HG02884 (cell line): ENCODE measurements around the gene KRTAP19-7.

Experiments used
- ATAC-seq: cut with Tn5 transposase; IDR thresholded peaks from one replicate; pipeline ENCODE4 v1.9.1; 2021; ENCODE audit warnings: mild to moderate bottlenecking, moderate library complexity; ENCODE audit not compliant: unreplicated experiment

KRTAP19-7 gene, protein sequence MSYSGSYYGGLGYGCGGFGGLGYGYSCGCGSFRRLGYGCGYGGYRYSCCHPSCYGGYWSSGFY

DNA sequence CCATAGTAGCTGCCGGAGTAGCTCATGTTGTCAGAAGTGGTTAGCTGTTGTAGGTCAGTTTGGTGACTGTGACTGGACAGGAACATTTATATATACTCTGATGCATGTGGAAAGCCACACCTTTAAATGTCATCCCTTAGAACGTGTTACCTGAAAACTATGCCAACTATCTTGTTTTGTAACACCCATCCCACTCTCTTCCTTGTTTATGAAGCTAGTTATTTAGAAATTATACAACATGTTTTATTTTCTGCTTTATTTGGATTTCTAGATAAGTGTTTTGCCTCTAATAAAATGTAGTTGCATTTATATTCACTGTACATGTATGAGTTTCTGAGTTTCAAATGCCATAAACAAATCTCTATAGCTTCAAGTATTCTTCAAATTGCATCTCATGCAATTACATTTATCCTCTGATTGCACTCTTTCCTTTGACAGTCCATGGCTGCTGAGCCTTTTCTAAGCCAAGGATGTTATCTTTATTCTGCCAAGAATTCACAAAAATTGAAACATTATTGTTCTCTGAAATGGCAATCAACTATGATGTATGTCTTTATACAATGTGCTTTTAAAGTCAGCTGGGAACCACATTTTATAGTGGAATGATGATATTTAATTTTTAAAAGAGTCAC, at the start of gene KRTAP19-7:
Gene KRTAP19-7 (minus strand): TSS at position 51 of the 632 bp plus-strand sequence. CDS start 25 bp downstream, at position 26.
- ATAC-seq: no peak

DNA sequence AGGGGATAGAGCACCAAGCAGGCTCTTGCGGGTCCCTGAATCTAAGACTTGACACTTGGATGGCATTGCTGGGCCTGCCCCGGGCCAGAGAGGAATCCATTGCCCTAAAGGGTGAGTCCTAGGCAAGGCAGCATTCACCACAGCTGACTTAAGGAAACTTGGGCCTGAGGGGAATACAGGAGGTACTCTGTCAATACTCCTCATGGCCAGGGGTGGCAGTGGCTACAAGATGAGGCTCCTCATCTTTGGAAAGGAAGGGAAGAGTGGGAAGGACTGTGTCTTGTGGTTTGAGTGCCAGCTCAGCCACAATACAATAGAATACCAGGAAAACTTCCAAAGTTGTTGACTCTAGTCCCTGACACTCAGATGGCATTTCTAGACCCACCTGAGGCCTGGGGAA, 44.9 kb upstream of the KRTAP19-7 start:
- no peak for ATAC-seq

DNA sequence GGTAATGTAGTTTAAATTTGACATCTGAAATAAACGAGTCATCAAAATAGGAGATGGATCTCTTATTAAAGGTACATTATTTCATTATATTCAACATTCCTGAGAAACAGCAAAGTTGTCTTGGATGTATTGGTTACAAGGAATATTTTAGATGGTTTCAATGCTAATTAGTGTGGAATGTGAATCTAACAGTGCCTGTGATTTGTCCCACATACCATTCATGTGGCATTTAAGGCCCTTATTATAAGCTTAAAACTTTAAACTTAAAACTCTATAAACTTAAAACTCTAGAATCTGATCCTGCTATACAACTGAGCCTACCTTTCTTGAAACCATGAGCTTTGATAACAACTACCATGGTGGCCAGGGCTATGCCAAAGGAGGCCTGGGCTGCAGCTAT, 39.7 kb upstream of the KRTAP19-7 start, which contains the start of gene KRTAP22-1:
Gene KRTAP22-1 (plus strand): TSS at position 301 of the 400 bp plus-strand sequence.
- no peak for ATAC-seq

DNA sequence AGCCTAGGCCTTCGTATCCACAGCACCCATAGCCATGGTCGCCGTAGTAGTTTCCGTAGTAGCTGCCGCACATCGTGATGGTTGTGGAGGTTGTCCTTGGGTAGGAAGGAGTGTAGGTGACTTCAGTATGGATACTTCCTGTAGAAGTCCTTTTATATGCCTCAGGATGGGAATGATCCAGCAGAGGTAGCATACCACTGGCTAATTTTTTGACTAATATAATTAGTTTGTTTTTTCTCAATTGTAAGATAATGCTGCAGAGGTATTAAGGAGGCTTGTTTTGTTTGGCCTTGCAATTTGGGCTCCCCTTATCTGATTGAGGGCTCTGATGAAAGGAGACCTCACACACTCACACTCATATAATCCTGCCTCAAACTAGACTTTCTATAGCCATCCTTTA, 37.7 kb upstream of the KRTAP19-7 start, which contains the start of gene KRTAP6-2:
Gene KRTAP6-2 (minus strand): TSS at position 101 of the 400 bp plus-strand sequence. CDS start 28 bp downstream, at position 73.
- no peak for ATAC-seq

DNA sequence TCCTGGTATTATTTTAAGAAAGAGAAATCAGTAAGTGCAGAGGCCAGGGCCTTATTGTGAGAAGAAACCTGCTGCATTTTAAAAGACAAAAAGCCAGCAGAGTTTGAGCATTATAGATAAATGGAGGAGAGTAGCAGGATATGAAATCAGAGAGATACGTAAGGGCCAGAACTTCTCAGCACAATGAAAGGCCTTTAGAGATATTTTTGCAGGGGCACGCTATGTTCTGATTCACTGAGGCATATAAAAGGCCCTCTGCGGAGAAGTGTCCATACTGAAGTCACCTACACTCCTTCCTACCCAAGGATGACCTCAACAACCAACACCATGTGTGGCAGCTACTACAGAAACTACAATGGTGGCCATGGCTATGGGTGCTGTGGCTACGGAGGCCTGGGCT, 31.0 kb upstream of the KRTAP19-7 start, which contains the start of gene KRTAP6-3:
Gene KRTAP6-3 (plus strand): TSS at position 301 of the 400 bp plus-strand sequence. CDS start 6 bp downstream, at position 307.
- no peak for ATAC-seq

DNA sequence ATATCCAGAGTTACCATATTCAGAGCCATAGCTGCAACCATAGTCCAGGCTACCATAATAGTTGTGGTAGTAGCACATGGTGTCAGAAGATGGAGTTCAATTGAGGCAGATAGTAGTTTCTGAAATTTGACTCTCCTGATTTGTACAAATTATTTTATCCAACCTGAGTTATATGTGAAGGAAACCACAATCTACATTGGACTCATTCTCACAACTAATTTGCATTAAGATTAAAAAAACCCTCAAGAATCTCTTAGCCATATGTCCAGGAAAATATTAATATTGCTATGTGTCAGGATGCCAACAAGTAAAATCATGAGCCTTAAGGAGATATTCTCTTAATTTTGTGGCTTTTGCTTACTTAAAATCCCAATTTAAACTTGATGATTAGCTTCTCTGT, 29.2 kb upstream of the KRTAP19-7 start, which contains the start of gene KRTAP22-2:
Gene KRTAP22-2 (minus strand): TSS at position 101 of the 400 bp plus-strand sequence.
- no peak for ATAC-seq

DNA sequence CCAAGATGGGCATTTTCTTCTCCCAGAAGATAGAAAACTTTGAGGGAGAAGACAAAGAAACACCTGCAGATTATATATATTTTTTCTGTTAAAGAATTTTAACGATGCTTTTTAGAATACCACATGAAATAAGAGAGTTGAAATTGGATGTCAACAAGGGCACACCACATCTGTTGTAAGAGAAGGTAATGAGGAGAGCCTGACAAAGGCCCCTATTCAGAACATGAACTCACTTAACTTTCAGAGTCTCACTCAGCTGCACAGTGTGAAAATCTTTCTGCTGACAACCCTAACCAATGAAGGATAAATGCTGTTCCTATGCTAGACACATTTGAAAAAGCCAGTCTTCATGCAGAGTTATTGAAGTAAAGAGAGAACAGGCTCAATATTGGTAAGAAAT, 21.8 kb upstream of the KRTAP19-7 start:
- no peak for ATAC-seq

DNA sequence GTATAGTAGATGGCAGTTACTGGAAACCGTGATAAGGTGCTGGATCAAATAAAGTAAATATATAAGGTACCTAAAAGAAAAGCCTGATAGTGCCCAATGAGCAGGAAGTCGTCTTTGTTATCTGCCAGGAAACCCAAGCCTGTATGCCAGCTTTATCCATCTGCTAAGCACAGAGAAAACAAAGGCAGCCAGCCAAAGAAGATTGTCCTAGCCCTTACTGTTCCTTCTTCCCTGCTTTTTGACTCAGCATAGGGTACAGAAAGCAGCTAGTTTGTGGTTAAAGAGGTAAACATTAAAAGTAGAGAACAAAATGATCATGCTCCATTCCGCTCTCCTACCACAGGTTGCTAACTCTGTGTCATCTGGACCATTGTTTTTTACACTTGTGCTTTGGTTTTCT, 19.0 kb upstream of the KRTAP19-7 start:
- ATAC-seq: no peak

DNA sequence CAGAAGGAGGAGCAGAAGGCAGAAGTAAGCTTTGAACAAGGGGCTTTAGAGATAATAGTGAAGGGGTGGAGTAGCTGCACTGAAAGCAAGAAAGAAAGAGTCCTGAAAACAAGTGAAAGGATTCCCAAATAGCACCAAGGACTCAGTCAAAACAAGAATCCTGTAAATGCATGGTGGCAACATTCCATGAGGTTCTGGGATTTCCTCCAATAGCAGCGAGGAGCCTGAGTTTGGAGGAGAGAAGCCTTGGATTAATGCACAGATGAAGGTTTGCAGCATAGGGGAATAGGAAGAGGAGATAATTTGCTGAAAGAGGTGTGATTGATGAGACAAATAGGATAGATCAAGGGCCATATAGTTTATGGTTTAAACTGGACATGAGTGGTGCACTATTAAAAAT, 18.2 kb upstream of the KRTAP19-7 start:
- no peak for ATAC-seq

DNA sequence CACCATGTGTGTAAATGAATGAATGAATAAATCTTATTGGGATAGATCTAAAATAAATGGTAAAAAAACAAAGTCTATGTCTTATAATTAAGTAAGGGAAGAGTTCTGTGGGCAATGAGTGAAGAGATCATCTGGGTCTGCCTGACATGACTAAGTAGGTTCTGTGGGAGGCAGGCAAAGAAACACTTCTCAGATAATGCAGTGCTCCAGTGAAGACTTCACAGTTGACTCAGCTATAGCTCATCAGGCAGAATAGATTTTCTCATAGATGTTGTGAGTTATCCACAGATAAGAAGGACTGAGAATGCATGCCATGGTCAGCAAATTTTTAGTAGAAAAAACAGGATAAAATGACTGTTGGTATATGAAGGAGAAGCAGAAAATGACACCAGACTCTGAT, 16.7 kb upstream of the KRTAP19-7 start:
- ATAC-seq: no peak

DNA sequence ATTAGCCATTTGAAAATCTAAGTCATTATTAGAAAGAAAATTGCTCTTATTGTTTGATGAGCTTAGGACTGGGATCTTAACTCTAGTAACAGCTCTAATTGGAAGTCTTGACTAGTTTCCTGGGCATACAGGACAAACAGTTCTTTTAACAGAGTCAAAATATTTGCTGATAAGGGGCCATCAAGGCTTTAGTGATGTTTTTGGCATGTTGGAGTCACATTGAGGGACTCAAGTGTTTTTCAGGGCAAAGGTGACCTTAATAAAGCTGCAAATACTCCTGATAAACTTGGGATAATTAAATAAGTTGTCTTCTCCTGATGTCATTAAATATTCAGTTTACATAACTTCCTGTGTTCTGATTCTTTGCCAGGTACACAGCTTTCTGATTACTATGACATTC, 6.5 kb upstream of the KRTAP19-7 start:
- no peak for ATAC-seq

DNA sequence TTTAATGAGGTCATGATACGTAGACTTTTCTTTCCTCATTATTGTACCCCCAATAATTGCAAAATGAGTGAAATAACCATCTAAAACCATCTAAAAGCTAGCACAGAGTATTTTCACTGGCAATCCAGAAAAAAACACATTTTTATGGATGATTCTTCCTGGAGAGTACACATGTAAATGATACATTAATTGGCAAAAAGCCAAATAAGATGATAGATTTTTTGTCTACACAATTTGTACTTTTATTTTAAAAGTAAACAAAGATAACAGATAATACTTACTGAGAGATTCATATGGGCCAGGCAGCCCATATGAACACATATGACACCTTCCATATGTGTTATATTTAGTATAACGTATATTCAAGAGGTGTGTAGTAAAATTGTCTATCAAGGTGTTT, 2.5 kb upstream of the KRTAP19-7 start:
- ATAC-seq: no peak

DNA sequence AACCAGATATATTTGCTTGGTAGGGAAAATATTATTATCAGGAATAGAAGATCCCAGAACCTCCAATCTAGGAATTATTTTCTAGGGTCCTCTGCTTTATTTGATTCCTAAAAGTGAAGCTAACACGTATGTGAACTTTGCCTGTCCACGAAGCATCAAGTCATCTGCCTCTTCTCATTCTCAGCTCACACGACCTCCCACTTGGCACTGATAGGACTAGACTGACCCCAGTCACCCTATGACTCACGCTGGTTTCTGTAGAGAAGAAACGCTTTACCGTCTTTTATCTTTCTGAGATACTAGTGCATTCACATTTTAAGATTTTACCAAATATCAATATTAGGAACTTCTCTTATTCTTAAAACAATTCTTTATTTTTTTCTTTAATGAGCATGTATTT, 2.0 kb upstream of the KRTAP19-7 start:
- ATAC-seq: no peak

DNA sequence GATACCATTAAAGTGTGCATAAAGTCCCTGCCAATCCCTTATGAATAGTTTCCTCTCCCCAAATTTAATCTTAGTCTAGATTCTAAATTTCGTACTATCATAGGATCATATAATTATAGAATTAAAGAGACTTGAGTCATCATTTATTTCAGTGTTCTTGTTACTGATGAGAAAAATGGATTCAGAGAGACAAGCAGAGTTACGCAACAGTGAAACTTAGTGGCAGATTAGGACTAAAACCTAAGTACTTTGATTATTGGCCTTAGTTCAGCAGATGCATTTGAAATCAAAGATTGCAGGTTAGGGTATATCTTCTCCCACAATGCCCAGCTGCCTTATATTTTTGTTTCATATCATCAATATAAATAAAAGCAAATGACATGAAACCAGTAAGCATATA, 843 bp upstream of the KRTAP19-7 start:
- ATAC-seq: no peak

DNA sequence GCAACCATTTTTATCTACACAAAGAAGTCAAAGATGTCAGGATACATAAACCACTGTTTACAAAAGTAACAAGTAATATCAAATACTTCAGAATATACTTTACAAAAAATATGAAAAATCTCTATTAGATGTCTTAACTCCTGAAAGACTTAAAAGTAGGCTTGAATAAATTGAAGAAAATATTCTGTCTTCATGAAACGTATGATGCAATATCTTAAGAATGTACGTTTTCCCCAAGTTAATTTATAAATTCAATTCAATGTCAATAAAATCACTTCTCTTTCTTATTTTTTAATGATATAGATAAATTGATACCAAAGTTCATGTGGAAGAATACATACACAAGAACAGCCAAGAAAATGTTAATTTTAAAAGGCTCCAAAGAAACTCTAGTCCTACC, 6.0 kb downstream of the KRTAP19-7 start:
- ATAC-seq: no peak

DNA sequence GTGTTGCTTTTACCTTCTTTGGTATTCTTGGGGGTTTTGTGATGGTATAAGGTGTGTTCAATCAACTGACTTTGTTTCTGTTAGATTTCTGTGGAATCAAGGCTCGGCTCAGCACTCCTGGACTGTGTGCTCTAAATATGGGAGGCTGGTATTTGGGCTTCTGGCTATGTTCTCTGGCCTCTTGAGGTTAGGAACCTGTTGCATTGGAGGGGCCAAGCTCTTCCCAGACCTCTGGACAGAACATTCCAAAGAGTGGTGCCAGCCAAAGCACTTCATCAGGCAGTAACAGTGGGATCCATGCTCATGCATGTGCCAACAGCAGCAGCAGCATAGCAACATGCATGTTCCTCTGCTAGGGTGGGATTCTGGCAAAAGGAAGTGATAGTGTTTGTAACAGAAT, 8.3 kb downstream of the KRTAP19-7 start:
- ATAC-seq: no peak

DNA sequence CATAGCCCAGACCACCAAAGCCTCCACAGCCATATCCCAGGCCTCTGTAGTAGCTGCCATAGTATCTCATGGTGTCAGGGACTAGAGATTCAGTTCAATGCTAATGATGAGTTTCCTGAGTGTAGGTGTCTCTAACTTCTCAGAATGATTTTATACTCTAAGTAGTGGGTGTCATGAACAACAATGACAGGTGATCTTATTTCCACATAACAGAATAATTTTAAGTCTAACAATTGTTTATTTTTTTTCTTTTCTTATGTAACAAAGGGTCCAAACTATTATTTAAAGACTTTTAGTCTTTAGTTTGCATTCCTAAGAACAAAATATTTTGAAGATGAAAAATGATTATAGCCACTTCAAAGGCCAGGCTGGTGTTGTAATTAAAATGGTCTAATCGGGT, 19.4 kb downstream of the KRTAP19-7 start, which contains the start of gene KRTAP19-6:
Gene KRTAP19-6 (minus strand): TSS at position 101 of the 400 bp plus-strand sequence. CDS start 31 bp downstream, at position 70.
- no peak for ATAC-seq

DNA sequence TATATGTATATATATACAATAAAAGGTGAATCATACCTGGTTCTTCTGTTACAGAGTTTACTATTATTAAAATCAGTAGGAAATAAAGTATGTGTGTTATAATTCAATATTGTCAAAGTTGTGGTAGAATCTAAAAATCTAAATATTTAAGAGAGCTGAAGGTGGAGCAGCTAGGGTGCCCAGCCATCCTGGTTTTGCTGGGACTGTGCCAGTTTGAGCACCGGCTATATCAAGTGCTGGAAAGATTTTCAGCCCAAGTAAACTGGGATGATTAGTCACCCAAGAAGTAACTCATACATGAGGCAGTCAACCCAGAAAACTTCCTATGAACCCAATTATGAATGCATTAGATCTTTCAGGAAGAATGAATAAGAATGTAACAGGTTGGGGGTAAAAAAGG, 42.2 kb downstream of the KRTAP19-7 start:
- ATAC-seq: no peak

DNA sequence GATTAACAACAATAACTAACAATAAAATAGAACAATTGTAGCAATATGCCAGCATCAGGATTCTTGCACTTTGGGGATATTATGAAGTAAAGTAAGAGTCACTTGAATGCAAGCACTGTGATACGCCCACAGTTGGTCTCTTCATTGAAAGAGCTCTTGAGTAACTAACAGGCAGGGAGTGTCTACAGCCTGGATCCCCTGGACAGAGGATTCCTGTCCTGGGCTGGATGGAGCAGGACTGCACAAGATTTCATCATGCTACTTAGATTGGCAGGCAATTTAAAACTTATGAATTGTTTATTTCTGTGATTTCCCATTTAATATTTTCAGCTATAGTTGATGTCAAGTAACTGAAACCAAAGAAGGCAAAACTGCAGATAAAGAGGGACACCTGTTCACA, 45.4 kb downstream of the KRTAP19-7 start:
- ATAC-seq: no peak
